ENCODE data around the gene P2RX4. TPM values are rescaled to one million over a fixed set of nuclear protein-coding genes. Genes with fewer than 3 reads are reported as not detected.

Gene P2RX4
- total and polyA plus RNA-seq, 2 of the 4 experiments (the other 2 are of a cell fraction), result 9.5 to 12.6 TPM

- H3K9me3 ChIP-seq (ENCODE audit: control insufficient read depth, insufficient read depth, low read length), result no peaks in the 10 kb centered on the region
- H2BK20ac ChIP-seq (ENCODE audit: low read depth, low read length), result no peak overlapping the region
- ChIA-PET CTCF (no interaction called here), POLR2A (ENCODE audit: unreplicated experiment) (no interaction called here)
- H4K20me1 ChIP-seq (ENCODE audit: insufficient read depth, low read length), result peaks cover 3% of the 10 kb centered on the region; the same call in 1 of the 2 replicates
- no peaks in the 10 kb centered on the region; the same call in 1 of the 2 replicates for H3K4me1 ChIP-seq (ENCODE audit: control insufficient read depth, insufficient read depth, low read length)
- intact Hi-C loops (cut with micrococcal nuclease) (no loop called here), dilution Hi-C loops (cut with HindIII; ENCODE audit: low sequenced_read_pairs, unreplicated experiment) (no loop called here), in situ Hi-C loops (cut with MboI; ENCODE audit: low sequenced_read_pairs) (no loop called here)
- no peak overlapping the region for H3K14ac ChIP-seq (replicated peaks; ENCODE audit: low read depth, low read length)
- no peak overlapping the region for H3K4me3 ChIP-seq (ENCODE audit: insufficient read depth, low read depth, low read length)
- H3K4ac ChIP-seq (ENCODE audit: low read depth, low read length), result no peak overlapping the region
- H4K5ac ChIP-seq (ENCODE audit: low read depth, low read length), result no peak overlapping the region
- no peak overlapping the region for H3K23ac ChIP-seq (ENCODE audit: low read depth, low read length)
- H2BK15ac ChIP-seq (ENCODE audit: low read depth, low read length), result no peak overlapping the region
- no peak overlapping the region for H3K18ac ChIP-seq (ENCODE audit: low read depth, low read length)
- no peak overlapping the region for H2AK9ac ChIP-seq (replicated peaks; ENCODE audit: low read depth, low read length, poor library complexity)
- H3K27me3 ChIP-seq (ENCODE audit: control insufficient read depth, insufficient read depth, low read length), result no peaks in the 10 kb centered on the region
- no peak overlapping the region for H3K56ac ChIP-seq (ENCODE audit: extremely low read depth, insufficient read depth, low read length)
- H3K79me1 ChIP-seq (ENCODE audit: low read depth in 1 of 2, low read length in 2 of 2), result no peaks in the 10 kb centered on the region; a peak in 1 of 4 replicates
- H4K91ac ChIP-seq (ENCODE audit: insufficient read depth, low read depth, low read length), result no peak overlapping the region
- H2AFZ ChIP-seq (replicated peaks; ENCODE audit: low read length, poor library complexity), result no peak overlapping the region
- TF ChIP-seq USF2 (IDR thresholded peaks at IDR 0.05; ENCODE audit: low read depth, low read length) (no peak), CHD1 (IDR thresholded peaks at IDR 0.05; ENCODE audit: low read depth, low read length) (no peak), POLR2A (IDR thresholded peaks at IDR 0.05; ENCODE audit: low read depth, low read length) (no peak), RCOR1 (IDR thresholded peaks at IDR 0.05; ENCODE audit: insufficient replicate concordance, low read length) (no peak), NFE2L2 (IDR thresholded peaks at IDR 0.05; ENCODE audit: low read depth, low read length) (no peak), CEBPB (IDR thresholded peaks at IDR 0.05; ENCODE audit: low read depth, low read length) (no peak), BHLHE40 (IDR thresholded peaks at IDR 0.05; ENCODE audit: low read depth, low read length) (no peak), ELK1 (IDR thresholded peaks at IDR 0.05; ENCODE audit: borderline replicate concordance, low read depth, low read length) (no peak), RAD21 (IDR thresholded peaks at IDR 0.05; ENCODE audit: low read length) (no peak), MAFK (IDR thresholded peaks at IDR 0.05; ENCODE audit: low read depth, low read length) (no peak), CTCF (conservative IDR thresholded peaks at IDR 0.05; ENCODE audit: low read depth, low read length) (no peak), FOS (IDR thresholded peaks at IDR 0.05; ENCODE audit: low read depth, low read length) (no peak), MAZ (IDR thresholded peaks at IDR 0.05; ENCODE audit: borderline replicate concordance, low read depth, low read length) (no peak)
- no peak overlapping the region for H3K27ac ChIP-seq (ENCODE audit: insufficient read depth, low read length)
- ATAC-seq (ENCODE audit: low read depth), result no peak
- H2AK5ac ChIP-seq (ENCODE audit: low read depth, low read length), result no peak overlapping the region
- no peak overlapping the region for H4K8ac ChIP-seq (ENCODE audit: low read depth in 2 of 2, low read length in 2 of 2)
- no peak overlapping the region for H2BK120ac ChIP-seq (ENCODE audit: low read depth, low read length)
- H2BK5ac ChIP-seq (ENCODE audit: low read depth, low read length, poor library complexity, severe bottlenecking), result no peak overlapping the region
- no peak for DNase-seq
- H3K9me1 ChIP-seq (ENCODE audit: insufficient read depth, low read length), result no peaks in the 10 kb centered on the region; the same call in 1 of the 2 replicates
- peaks cover 48% of the 10 kb centered on the region for H3K36me3 ChIP-seq (ENCODE audit: control insufficient read depth, insufficient read depth, low read length)
- H3K9ac ChIP-seq (ENCODE audit: low read depth, low read length), result no peak overlapping the region
- no TSS peak for BruUV-seq (replicated peaks)
- WGBS, 2 experiments (ENCODE audit: extremely low coverage in 2 of 2, insufficient read length in 1 of 2), result 100% methylated on average over 2 of the region's 14 CpGs; no CpG with 5 or more reads in 1 of the 2 experiments
- no peak overlapping the region for H3K4me2 ChIP-seq (ENCODE audit: low read depth, low read length)
Observed at GRCh38 chr12:121245031-121245430, 35.1 kb downstream of the P2RX4 start.
